Umbilical cord (tissue), 2 donors: ENCODE measurements around the gene TRUB2. TPM values are rescaled to one million over a fixed set of nuclear protein-coding genes. Genes with fewer than 3 reads are reported as not detected.
A peak's percentile ranks its signal among the peaks of the same experiment; 100 is the strongest.
"Not testable (repeated sequence)": the region's sequence is repeated elsewhere in the genome, so short reads cannot be mapped to it uniquely, and the experiment has no call there.

Experiments
- DNase-seq: peaks from one replicate; pipeline ENCODE4 v3.0.0-alpha.2; 2015; ENCODE audit warnings: low spot score
- total RNA-seq: library from RNA; depleted of rRNA; stranded (reverse); fragments of >200 nt; gene quantifications from one replicate; pipeline ENCODE4 v1.2.3, GENCODE V29; 2014; ENCODE audit warnings: low replicate concordance; ENCODE audit not compliant: insufficient read depth

Gene TRUB2
- total RNA-seq, 1 donor from 2014 or later = 8.4 TPM

DNA sequence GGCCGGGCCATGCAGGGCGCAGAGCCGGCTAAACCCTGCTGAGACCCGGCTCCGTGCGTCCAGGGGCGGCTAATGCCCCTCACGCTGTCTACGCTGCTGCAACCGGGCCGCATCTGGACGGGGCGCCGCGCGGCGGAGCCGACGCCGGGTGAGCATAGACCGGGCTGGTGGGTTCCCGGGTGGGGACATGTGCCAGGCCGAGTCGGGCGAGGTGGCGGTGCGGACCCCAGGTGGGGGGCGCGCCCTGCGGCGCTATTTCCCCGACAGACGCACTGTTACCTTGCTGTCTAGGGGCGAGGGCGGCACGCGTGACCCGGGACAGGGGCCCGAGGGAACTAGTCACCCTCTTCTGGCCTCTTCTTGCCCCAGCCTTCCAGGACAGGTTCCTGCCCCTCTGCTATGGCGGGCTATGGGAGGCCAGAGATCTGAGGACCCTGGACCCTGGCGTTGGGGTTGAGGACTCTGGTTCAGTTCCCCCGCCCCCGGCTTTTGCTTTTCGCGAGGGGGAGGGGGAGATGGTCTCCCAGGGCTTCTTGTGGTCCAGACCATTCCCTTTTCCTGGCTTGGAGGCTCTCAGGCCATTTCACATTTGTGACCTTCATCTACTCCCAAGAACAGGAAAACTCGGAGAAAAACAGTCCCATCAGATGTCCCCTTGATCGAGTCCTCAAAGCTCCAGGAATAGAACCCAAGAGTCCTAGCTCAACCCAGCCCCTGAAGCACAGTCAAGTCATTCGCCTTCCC lies 18.6 kb upstream of the TRUB2 start:
- DNase-seq = no peak

DNA sequence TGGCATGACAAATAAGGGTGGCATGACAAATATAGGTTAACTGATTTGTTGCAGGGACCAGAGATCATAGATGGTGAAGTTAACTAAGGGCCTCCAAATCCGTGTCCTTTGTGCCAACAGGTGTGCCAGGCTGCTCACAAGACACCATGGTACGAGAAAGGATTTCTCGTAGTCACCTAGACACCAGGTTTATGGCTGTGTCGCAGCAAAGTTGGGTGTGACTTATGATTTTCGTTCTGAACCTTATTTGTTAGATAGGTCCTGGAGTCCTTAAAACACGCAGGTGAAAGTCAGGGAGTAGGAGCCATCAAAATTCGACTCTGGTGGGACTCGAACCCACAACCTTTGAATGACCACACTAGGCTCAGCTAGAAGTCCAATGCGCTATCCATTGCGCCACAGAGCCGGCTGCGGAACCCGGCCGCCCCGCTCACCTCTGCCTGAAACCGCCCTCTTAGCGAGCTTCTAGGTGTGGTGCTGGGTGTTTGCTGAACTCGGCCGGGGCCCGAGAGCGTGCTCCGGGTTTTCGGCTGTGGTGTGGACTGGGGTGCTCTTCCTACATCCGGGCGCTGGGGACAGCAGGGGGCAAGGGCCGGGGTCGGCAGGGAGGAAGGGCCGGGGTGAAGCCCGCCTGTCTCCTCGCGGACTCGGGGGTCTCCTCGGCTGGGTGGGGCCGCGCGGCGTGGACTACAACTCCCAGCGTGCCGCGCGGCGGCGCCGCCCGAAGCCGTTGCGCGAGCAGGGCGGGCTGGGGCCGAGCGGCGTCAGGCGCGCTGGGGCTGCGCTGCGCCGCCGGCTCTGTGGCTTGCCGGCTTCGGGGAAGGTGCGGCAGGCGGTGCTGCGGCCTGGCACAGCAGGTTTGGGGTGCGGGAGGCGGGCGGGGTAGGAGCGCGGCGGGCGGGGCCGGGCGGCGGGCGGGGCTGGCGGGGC lies 17.8 kb upstream of the TRUB2 start, which contains the start of gene SLC27A4:
TSS of gene SLC27A4 (plus strand) at position 767 of the 930 bp plus-strand sequence. CDS start 2,606 bp downstream, outside the sequence.
- peak; percentile 71 for DNase-seq

DNA sequence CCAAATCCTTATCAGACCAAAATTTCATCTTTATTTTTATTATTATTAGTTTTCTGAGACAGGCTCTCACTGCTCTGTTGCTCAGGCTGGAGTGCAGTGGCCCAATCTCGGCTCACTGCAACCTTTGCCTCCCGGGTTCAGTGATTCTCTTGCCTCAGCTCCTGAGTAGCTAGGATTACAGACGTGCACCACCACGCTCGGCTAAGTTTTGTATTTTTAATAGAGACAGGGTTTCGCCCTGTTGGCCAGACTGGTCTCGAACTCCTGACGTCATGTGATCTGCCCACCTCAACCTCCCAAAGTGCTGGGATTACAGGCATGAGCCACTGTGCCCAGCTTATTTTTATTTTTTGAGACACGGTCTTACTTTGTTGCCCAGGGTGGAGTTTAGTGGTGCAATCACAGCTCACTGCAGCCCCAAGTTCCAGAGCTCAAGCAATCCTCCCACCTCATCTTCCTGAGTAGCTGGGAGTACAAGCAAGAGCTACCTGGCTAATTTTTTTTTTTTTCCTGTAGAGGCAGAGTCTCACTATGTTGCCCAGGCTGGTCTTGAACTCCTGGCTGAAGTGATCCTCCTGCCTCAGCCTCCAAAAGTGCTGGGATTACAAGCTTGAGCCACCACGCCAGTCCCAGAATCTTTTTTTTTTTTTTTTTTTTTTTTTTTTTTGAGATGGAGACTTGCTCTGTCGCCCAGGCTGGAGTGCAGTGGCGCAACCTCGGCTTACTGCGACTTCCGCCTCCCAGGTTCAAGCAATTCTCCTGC lies 16.8 kb upstream of the TRUB2 start:
- not testable (repeated sequence) for DNase-seq

DNA sequence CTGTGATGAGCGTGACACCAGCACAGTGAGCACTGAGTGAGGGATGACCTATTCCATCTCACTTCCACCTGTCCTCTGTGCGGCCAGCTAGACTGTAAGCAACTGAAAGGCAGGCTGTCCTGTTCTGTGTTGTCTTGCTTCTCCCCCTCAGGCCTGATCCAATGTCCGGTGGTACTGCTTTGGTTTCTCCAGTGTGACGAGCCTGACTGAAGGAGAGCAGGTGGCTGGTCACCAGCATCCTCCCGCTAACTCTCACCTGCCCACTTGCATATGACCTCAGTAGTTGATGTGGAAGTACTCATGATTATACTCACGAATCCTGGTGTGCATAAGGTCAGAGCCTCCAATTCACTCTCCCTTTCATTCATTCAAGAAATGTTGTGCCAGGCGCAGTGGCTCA lies 15.7 kb upstream of the TRUB2 start:
- no peak for DNase-seq

DNA sequence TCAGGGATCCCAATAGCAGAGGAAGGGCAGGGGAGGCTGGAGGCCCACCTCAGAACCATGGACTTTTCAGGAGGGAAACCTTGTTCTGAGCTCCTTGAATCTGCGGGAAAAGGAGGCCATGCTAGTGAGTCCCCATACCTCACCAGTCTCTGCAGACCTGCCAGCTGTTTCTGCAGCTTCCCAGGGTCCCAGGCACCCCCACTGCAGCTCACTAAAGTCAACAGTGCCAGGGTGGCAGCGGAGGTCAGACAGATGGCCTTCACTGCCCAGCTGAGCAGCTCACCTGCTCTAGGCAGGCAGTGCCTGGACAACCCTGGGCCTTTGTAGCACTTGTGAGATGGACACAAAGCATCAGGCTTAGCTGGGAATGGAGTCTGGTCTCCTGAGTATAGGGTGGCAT lies 13.7 kb upstream of the TRUB2 start:
- DNase-seq = no peak

DNA sequence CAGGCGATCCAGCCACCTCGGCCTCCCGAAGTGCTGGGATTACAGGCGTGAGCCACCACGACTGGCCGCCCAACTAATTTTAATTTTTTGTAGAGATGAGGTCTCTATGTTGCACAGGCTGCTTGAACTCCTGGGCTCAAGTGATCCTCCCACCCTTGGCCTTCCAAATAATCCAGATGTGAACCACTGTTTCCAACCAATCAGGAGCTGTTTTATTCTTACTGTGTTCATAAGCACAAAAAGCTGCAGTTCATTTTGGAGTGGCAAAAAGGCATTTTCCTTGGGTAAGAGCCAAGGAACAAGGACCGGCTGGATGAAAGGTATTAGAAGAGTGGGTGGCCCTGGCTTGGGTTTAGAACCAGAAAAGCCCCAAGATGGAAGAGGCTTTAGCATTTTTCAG lies 12.9 kb upstream of the TRUB2 start:
- DNase-seq = peak; percentile 13

DNA sequence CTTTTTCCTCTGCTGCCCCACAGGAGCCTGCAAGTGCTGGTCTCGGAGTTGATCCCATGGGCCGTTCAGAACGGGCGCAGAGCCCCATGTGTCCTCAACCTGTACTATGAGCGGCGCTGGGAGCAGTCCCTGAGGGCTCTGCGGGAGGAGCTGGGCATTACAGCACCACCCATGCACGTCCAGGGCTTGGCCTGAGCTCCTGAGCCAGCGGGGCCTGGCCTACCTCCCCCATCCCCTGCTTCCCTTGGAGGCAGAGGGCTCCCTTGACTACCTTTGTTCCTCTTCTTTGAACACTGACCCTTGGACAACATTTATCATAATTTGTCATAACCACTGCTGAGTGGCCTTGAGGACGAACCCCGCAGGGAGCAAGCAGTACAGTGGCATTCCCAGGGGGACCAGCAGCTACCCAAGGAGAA lies 11.2 kb upstream of the TRUB2 start:
- DNase-seq = no peak

DNA sequence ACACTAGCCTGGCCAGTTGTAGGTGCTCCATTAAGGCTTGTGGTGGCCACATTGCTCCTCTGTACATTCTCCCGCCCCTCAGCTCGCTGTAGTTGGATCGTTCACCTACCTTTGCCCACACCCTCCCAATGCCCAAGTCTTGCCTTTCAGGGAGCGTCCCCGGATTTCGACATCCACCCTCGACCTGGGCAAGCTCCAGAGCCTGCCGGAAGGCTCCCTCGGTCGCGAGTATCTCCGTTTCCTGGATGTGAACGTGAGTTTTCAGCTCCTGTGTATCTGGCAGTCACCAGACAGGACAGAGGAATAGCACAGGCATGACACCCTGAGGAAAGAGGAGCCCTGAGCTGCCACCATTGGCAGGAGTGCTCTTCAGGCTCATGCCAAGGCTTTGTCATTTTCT lies 3.4 kb upstream of the TRUB2 start:
- DNase-seq = no peak

DNA sequence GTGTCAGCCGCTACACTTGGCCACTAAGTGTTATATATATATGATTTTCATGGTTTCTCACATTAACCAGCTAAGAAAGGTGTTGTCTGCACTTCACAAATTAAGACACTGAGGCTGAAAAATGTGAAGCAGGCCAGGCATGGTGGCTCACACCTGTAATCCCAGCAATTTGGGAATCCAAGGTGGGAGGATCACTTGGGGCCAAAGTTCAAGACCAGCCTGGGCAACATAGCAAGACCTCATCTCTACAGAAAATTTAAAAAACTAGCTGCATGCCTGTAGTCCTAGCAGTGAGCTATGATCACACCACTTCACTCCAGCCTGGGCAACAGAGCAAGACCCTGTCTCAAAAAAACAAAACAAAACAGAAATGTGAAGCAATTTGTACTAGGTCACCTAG lies 2.2 kb upstream of the TRUB2 start:
- no peak for DNase-seq

DNA sequence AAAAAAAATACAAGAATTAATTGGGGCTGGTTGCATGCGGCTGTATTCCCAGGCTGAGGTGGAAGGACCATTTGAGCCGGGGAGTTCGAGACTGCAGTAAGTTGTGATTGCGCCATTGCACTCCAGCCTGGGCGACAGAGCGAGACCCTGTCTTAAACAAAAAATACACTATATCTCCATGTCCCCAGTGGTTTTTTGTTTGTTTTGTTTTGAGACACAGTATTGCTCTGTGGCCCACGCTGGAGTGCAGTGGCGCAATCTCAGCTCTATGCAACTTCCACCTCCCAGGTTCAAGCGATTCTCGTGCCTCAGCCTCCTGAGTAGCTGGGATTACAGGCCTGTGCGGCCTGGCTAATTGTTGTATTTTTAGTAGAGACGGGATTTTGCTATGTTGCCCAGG lies 1.5 kb upstream of the TRUB2 start:
- DNase-seq = no peak

DNA sequence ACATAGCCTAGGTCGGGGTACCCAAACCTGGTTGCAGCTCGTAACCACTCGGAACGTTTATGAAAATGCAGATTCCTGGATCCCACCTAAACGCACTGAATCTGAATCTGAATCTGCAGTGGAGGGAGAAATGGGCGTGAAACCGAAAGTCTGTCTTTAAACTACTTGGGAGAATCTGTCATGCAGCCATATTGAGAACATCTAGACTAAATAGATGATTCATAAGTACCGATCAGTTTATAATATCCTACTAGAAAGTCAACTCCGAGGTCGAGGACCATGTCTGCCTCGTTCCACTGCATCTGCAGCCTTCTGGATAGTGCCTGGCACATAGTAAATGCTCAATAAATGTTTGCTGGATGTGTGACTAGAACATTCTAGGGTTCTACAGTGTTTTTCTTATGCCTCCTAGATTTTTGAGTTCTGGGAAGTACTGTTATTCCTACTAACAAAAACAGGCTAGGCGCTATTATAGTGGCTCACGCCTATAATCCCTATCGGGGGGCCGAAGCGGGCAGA lies 1.0 kb upstream of the TRUB2 start:
- DNase-seq = no peak

DNA sequence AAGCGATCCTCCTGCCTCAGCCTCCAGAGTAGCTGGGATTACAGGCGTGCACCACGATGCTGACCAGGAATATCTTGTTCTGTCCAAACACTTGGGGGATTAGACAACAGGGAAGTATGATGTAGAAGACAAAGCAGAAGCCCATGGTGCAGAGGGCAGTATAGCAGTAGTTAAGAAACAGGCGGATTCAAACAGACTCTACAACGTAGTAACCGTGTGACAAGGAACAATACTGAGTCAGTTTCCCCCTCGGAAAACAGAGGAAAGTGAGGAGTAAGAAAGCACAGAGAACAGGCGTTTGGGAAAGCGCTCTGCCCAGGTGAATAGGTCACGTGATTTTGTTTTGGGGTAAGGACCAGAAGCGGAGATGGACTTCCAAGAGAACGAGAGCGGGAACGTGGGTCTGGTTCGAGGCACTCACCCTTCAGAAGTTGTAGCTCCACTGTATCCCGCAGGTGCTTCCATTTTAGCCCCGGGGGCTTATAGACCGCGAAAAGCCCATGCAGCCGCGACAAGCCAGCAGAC lies 306 bp downstream of the TRUB2 start:
- no peak for DNase-seq

DNA sequence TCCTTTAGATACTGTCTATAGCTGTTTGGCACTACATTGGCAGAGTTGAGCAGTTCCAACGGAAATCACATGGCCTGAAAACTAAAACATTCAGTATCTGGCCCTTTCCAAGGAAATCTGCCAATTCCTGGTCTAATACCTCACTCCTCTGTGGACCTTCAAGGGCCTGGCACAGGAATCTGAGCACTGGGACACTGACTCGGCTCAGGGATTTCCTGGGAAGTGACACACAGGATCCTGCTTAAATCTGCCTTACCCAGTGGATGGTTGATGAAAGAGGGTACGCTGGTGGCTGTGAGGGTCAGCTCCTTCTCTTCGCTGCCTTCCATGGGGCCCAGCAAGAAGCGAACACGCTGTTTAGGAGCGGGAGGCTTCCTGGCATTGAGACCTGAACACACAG lies 904 bp downstream of the TRUB2 start:
- DNase-seq = no peak

DNA sequence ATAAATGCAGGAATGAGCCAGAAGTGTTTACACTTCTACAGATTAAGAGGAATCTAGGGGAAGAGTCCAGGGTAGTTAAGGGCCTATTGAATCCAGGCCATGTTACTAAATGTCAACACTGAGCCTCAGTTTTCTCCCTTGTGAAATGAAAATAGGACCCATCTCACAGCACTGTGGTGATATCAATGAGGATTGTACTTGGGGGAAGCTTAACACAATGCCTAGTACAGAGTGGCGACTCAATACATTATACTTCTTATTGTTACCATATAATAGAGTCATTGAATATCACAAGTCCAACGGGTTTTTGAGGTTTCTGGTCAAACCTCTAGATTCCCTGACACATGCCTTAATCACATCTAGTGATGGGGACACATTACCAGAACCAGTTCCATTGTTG lies 4.6 kb downstream of the TRUB2 start:
- DNase-seq = no peak

DNA sequence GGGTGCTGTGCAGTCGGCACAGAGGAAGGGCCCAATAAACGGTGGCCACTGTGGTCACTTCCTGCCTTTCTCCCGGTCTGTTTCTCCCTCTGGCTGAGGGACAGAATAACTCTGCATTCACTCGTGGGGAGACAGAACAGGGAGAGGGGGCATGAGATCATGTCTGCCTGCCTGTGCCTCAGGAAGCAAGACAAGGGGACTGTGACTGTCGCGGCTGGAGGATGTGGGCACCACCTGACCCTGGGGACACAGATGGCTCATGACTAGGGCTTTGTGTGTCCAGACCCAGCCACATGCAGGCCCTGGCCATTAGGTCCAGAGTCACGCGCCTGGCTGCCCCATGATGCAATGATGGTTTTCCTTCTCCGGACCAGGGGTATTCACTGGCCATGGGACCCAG lies 5.8 kb downstream of the TRUB2 start:
- DNase-seq = no peak

DNA sequence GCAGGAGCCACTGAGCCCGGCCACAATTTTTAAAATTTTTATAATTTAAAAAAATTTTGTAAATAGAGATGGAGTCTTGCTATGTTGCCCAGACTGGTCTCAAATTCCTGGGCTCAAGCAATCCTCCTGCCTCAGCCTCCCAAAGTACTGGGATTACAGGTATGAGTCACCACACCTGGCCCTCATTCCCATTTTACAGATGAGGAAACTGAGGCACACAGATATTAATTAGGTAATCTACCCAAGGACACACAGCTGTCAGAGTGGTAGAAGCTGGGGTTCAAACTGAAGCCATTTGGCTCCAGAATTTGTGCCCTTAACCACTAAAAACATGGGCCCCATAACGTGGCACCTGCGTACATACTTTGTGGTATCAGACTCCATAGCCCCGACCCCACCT lies 7.5 kb downstream of the TRUB2 start:
- DNase-seq = no peak

DNA sequence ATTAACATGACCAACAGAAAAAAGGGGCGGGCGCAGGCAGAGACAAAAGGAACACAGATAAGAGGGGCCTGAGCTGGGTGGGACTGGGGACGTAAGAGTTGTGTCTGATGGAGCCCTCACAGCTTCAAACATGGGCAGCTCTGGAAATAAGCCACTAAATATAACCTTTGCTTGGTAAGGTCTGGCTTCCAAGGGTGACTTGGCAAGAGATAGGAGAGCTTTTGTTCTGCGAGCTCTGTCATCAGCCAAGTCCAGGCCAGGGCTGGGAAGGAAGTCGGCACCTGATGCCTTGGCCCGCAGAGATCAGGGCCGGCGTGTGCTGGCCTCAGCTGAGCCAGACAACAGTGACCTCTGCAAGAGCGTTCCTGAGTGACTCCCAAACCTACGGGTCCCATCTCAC lies 11.8 kb downstream of the TRUB2 start:
- DNase-seq = no peak

DNA sequence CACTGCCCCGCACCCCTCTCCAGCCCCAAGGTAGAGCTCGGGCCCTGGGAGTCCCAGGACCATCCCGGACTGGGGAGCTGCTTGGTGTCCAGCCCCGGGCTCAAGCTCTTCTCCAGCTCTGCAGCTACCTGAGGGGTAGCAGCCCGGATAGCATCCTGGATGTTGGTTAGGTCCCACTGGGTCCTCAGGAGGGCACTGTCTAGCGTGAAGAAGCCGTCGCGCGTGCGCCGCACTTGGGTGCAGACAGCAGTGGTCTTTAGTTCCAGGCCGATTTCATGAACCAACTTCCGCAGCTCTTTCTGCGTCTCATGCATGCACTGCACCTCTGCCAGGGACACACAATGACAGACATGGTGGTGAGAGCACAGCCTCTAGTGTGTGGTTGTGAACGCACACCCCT lies 12.7 kb downstream of the TRUB2 start:
- no peak for DNase-seq

DNA sequence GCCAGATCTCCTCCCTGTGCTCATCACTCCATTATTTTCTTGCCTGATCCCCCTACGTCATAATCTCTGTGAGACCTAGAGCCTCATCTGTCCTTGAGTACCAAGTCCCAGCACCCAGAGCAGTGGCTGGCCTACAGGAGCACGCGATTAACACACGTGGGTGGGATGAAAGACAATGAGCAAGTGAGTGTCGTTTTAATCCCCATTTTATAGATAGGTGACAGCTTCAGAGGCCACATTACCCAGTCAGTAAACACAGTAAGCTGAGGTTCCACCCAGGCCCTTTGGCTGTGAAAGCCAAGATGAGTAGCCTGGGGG lies 17.3 kb downstream of the TRUB2 start:
- DNase-seq = no peak

DNA sequence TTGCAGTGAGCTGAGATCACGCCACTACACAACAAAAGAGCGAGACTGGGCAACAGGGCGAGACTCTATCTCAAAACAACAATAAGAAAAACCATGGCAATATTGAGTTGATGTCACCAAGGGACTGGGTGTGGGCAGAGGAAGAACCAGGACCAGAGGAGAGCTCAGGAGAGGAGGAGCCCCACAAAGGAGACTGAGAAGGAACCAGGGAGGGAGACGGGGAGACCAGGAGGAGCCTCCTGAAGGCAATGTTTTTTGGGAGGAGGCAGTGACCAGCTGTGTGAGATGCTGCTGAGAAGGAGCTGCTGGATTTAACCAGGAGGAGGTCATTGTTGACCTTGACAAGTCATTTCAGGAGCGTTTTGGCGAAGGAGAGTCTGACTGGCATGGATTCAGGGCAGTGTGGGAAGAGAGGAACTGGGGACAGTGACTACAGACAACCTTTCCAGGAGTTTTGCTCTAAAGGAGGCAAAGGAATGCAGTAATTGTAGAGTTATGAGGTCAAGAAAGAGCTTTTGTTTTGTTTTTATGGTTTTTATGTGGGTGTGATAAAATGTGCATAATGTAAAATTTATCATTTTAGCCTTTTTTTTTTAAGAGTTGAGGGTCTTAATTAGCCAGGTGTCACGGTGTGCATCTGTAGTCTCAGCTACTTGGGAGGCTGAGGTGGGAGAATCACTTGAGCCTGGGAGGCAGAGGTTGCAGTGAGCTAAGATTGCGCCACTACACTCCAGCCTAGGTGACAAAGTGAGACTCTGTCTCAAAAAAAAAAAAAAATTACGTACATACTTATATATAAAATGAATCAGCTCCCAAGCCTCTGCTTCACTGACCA lies 17.9 kb downstream of the TRUB2 start:
- no peak for DNase-seq
